GM19043 (cell line): ENCODE measurements around the gene DTNB.
"Not testable (repeated sequence)": the region's sequence is repeated elsewhere in the genome, so short reads cannot be mapped to it uniquely, and the experiment has no call there.

Source experiments
- ATAC-seq: cut with Tn5 transposase; IDR thresholded peaks from one replicate; pipeline ENCODE4 v1.9.1; 2021; ENCODE audit warnings: low read depth; ENCODE audit not compliant: unreplicated experiment

DTNB gene

GRCh38 chr2:25430556-25430955, 242.8 kb downstream of the DTNB start:
- ATAC-seq: no peak

GRCh38 chr2:25426326-25426725, 247.1 kb downstream of the DTNB start:
- ATAC-seq: no peak

- ATAC-seq: no peak
Measured at GRCh38 chr2:25424426-25425028, 248.8 kb downstream of the DTNB start.

GRCh38 chr2:25421820-25422411, 251.5 kb downstream of the DTNB start:
- ATAC-seq: no peak

DNA sequence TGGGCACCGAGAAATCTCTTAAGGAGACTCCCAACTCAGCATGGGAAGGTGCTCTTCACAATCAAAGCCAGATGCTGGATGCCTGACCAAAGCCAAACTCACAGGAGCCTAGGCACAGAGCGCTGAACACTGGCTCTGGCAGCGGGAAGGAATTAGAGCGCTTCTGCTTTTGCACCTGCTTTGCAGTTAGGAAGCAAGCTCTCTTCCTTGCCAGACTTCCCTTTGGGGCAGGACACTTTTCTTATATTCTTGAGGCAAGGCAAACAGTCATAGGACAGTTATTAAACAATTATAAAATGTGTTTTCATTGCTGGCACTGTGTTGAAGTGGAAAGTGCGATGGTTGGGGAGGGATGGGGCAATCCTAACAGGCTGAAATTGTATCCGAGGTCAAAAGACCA, 252.1 kb downstream of the DTNB start:
- ATAC-seq: no peak

DNA sequence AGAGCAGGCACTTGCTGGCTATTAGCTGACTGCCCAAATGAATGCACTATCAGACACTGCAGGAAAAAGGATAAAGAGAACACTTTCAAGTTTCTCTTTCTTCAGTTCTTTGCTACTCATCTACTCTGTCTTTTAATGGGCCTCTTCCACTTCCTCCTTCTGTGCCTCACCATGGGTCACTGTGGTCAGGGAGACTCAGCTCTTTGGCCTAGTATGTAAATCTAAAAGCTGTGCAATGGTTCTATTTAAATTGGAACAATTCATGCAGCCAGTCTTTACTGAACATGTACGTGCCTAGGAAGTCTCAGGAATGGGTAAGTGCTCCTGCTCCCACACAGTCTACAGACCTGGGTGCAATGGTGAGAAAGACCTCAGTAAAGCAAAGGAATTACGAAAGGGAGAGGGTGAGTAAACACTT, 252.5 kb downstream of the DTNB start:
- peak; percentile 48 for ATAC-seq

DNA sequence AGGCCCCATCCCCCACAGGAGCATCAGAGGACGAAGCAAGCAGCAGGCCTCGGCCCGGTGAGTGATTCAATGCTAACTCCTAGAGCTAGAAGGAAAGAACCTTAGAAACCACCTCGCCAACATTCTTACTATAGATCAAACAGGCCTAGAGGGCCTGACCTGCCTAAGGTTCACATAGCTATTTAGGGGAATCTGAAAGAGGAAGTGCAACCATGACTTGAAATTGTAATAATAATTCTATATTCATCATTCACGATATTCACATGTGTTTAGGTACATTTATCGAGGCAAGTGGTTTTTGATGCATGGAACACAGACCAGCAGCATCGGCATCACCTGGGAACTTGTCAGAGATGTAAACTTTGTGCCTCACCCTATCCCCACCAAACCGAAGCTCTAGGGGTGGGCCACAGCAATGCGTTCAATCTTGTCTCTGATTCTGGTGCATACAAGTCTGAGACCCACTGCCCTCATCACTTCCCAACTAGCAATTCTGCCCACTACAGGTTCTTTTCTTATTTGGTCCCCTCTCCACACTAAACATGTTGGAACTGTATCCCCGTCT, 253.6 kb downstream of the DTNB start:
- peak; percentile 52 for ATAC-seq

GRCh38 chr2:25418944-25419677, 254.3 kb downstream of the DTNB start:
- no peak for ATAC-seq

- ATAC-seq: no peak
Measured at GRCh38 chr2:25417715-25418369, 255.5 kb downstream of the DTNB start.

GRCh38 chr2:25416674-25417073, 256.7 kb downstream of the DTNB start:
- ATAC-seq: no peak

DNA sequence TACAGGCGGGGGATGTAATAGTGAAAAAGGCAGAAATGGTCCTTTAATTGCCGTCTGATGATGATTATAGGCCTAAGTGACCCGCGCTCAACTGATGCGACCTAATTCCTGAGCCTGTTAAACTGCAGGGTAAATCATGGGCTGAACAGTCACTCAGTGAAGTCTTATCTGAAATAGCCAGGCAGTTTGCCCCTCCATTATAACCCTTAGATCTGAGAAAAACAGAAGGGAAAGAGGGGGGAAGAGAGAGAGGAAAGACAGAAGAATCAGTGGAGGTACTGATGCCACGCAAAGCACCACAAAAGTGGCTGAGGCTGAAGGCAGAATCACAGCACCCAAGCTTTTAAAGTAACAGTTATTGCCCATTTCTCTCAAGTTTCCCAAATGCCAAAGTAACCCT, 258.6 kb downstream of the DTNB start:
- ATAC-seq: no peak

GRCh38 chr2:25413409-25413808, 260.0 kb downstream of the DTNB start:
- not testable (repeated sequence) for ATAC-seq

- ATAC-seq: no peak
Measured at GRCh38 chr2:25411753-25412152, 261.6 kb downstream of the DTNB start.

DNA sequence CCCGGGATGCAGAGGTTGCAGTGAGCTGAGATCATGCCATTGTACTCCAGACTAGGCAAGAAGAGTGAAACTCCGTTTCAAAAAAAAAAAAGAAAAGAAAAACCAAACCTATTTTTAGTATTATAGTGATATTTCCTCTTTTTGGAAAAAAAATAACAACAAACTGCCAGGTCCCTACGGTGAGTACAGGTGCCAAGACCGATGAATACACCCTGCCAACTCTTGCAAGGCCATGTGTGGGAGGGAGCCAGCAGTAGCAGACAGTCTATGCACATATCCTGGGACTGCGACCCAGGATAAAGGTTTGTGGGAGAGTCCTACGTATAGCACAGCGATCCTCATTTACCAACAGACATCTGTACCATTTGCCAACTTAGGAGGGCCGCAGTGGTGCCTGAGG, 262.1 kb downstream of the DTNB start:
- no peak for ATAC-seq

DNA sequence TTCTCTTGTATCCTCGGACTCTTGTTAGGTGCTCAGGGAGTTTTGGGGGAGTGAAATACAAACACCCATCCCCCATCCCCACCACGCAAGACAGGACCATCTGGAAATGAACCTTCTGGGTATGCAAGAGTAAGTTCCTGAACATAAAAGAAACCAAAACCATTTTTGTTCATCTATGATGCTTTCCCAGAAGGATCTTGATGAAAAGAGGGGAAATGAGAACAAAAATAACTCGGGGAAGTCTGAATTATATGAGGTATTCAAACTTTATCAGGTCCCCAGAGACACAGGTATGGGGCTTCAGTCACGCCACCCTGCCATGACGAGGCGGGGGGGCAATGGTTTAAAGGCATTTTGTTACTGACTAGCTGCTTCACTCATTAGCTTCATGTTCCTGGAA, 263.0 kb downstream of the DTNB start:
- ATAC-seq: no peak

DNA sequence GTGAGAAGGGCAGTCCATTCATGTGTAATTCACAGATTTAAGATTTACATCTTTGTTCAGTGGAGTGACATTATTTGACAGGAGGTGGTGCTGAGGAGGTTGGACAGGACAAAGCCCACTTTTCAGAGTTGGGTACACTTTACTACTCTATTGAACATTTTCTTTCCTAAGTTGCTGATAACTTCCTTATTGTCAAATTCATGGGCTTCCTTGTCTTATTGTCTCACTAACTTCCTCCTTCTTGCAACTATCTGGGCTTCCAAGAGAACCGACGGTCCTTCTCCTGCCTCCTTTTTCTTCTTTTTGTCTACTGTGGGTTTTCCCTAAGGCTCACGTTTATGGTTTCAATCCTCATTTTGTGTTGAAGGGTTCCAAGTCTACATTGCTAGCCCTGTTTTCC, 263.9 kb downstream of the DTNB start:
- no peak for ATAC-seq

- ATAC-seq: no peak
Measured at GRCh38 chr2:25409044-25409443, 264.3 kb downstream of the DTNB start.

DNA sequence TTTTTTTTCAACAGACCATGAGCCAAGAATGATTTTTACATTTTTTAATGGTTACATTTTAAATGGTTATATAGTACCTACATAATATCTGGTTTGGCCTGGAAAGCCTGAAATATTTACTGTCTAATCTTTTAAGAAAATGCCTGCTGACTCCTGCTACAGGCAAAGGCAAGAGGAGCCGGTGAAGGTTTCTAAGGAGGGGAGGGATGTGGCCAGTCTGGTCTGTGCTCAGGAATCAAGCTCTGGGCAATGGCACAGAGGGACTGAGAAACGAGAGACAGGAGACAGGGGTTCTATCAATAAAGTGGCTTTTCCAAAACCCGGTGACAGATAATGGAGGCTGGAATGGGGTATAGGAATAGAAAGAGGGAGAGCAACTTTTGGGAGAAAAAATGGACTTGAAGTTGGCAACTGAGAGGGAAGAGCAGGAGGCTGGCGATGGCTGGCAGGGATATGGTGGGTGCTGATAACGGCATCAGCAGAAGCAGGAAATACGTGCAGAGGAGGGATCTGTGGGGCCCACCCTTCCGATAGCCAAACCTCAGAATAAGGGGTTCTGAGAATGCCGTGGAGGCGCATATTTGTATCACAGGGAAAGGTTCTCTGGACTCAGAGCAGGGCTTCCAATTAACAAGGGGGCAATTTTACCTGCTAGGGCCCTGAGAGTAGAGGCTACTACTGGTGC, 267.6 kb downstream of the DTNB start:
- no peak for ATAC-seq

DNA sequence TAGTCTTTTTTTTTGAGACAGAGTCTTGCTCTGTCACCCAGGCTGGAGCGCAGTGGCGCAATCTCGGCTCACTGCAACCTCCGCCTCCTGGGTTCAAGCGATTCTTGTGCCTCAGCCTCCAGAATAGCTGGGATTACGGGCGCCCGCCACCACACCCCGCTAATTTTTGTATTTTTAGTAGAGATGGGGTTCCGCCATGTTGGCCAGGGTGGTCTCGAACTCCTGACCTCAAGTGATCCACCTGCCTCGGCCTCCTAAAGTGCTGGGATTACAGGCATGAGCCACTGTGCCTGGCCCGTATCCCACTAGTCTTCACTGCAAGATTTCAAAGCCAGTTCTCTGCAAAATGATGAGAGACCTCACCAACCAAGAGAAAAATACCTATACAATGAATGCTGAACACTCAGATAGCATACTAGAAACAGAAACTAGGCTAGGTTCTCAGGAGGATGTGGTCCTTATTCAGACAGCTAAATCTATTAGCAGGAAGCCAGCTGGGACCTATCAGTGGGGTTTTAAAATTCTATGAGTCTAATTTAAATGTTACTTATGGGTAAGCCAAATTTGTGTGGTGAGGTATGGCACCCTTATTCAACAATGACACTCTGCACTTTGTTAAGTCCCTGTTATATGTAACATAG, 270.1 kb downstream of the DTNB start:
- ATAC-seq: peak; percentile 65

GRCh38 chr2:25402477-25402876, 270.9 kb downstream of the DTNB start:
- peak; percentile 41 for ATAC-seq
